GM12878 (cell line): ENCODE measurements around the gene IRGM. TPM values are rescaled to one million over a fixed set of nuclear protein-coding genes. Genes with fewer than 3 reads are reported as not detected.
A peak's percentile ranks its signal among the peaks of the same experiment; 100 is the strongest.

Experiments
- CHD4 ChIP-seq: fragments of 200-600 bp; sonication (generic); IDR thresholded peaks from 2 replicates; pipeline ENCODE4 v1.6.1; 2016; ENCODE audit warnings: mild to moderate bottlenecking
- CREB1 ChIP-seq: IDR thresholded peaks from 2 replicates; pipeline ENCODE4 v1.6.1; 2012; ENCODE audit warnings: low read depth, mild to moderate bottlenecking, inconsistent platforms
- CREM ChIP-seq: IDR thresholded peaks from 2 replicates; pipeline ENCODE4 v1.6.1; 2014; ENCODE audit warnings: antibody characterized with exemption, low read depth
- E2F4 ChIP-seq: IDR thresholded peaks from 2 replicates; pipeline ENCODE4 v1.6.1; 2012; ENCODE audit warnings: low read depth, low read length, improper control_type of control experiment
- EP300 ChIP-seq, 2 experiments: fragments of 150-350 bp in 1 of 2; IDR thresholded peaks; 2 replicates each; pipeline ENCODE4 v1.6.1; 2011 to 2012; ENCODE audit warnings: low read depth in 2 of 2, low read length in 2 of 2, borderline replicate concordance in 1 of 2, improper control_type of control experiment in 1 of 2, inconsistent platforms in 1 of 2; ENCODE audit not compliant: control insufficient read depth in 1 of 2
- EZH2 ChIP-seq: IDR thresholded peaks from 2 replicates; pipeline ENCODE4 v1.6.1; 2012; ENCODE audit warnings: low read depth, mild to moderate bottlenecking, control low read depth, inconsistent platforms, low read length, borderline replicate concordance; ENCODE audit not compliant: control insufficient read depth
- GATAD2B ChIP-seq: fragments of 450-650 bp; conservative IDR thresholded peaks from 2 replicates; pipeline ENCODE4 v1.6.1; 2017; ENCODE audit warnings: low read depth, mild to moderate bottlenecking, moderate library complexity
- HSF1 ChIP-seq: fragments of 150-350 bp; IDR thresholded peaks from 2 replicates; pipeline ENCODE4 v1.6.1; 2014; ENCODE audit warnings: mild to moderate bottlenecking, low read depth, low read length
- JUNB ChIP-seq: IDR thresholded peaks from 2 replicates; pipeline ENCODE4 v1.6.1; 2016; ENCODE audit warnings: antibody characterized with exemption, mild to moderate bottlenecking
- JUND ChIP-seq: IDR thresholded peaks from 2 replicates; pipeline ENCODE4 v1.6.1; 2012; ENCODE audit warnings: low read depth, mild to moderate bottlenecking, low read length, improper control_type of control experiment, moderate library complexity
- KAT2A ChIP-seq: conservative IDR thresholded peaks from 2 replicates; pipeline ENCODE4 v1.6.1; 2011; ENCODE audit warnings: low read depth, low read length; ENCODE audit not compliant: control insufficient read depth
- MTA3 ChIP-seq: IDR thresholded peaks from 2 replicates; pipeline ENCODE4 v1.6.1; 2012; ENCODE audit warnings: low read length, inconsistent platforms, borderline replicate concordance
- MYC ChIP-seq: IDR thresholded peaks from 2 replicates; pipeline ENCODE4 v1.6.1; 2011; ENCODE audit warnings: mild to moderate bottlenecking, low read length, moderate library complexity, inconsistent platforms; ENCODE audit not compliant: insufficient read depth, insufficient replicate concordance, insufficient read length, severe bottlenecking
- NFIC ChIP-seq: IDR thresholded peaks from 2 replicates; pipeline ENCODE4 v1.6.1; 2012; ENCODE audit warnings: low read depth, mild to moderate bottlenecking, inconsistent platforms, low read length, moderate library complexity
- NR2F1 ChIP-seq: fragments of 450-650 bp; conservative IDR thresholded peaks from 2 replicates; pipeline ENCODE4 v1.6.1; 2017; ENCODE audit warnings: mild to moderate bottlenecking
- POLR2AphosphoS2 ChIP-seq: IDR thresholded peaks from 2 replicates; pipeline ENCODE4 v1.6.1; 2011; ENCODE audit warnings: low read depth, mild to moderate bottlenecking, low read length, improper control_type of control experiment, moderate library complexity
- RAD21 ChIP-seq: IDR thresholded peaks from 2 replicates; pipeline ENCODE4 v1.6.1; 2011; ENCODE audit warnings: mild to moderate bottlenecking, low read depth, low read length, moderate library complexity; ENCODE audit not compliant: insufficient read depth
- SMARCA5 ChIP-seq: fragments of 450-650 bp; IDR thresholded peaks from 2 replicates; pipeline ENCODE4 v1.6.1; 2017; ENCODE audit warnings: mild to moderate bottlenecking
- SREBF1 ChIP-seq: IDR thresholded peaks from 2 replicates; pipeline ENCODE4 v1.6.1; 2012; ENCODE audit warnings: mild to moderate bottlenecking, low read length
- TAF1 ChIP-seq: IDR thresholded peaks from 2 replicates; pipeline ENCODE4 v1.6.1; 2011; ENCODE audit warnings: mild to moderate bottlenecking, low read depth, low read length, borderline replicate concordance
- YY1 ChIP-seq: IDR thresholded peaks from 2 replicates; pipeline ENCODE4 v1.6.1; 2011; ENCODE audit warnings: low read depth, mild to moderate bottlenecking, low read length
- ZBED1 ChIP-seq: IDR thresholded peaks from 2 replicates; pipeline ENCODE4 v1.6.1; 2016; ENCODE audit warnings: borderline replicate concordance
- ZBTB4 ChIP-seq: fragments of 450-650 bp; formaldehyde crosslinking; IDR thresholded peaks from 2 replicates; pipeline ENCODE4 v1.4.0; 2022; ENCODE audit warnings: mild to moderate bottlenecking, moderate library complexity
- ZNF24 ChIP-seq: fragments of 450-650 bp; IDR thresholded peaks from 2 replicates; pipeline ENCODE4 v1.6.1; 2017; ENCODE audit warnings: antibody characterized with exemption, mild to moderate bottlenecking
- polyA plus RNA-seq, 11 experiments: library from polyadenylated mRNA; depleted of rRNA in 4 of 11; unstranded in 6 of 11; stranded (reverse) in 5 of 11; fragments of >200 nt; fragmentation: Nextera tagmentation in 4 of 11; fragmentation: Illumina TruSeq in 1 of 11; extraction: Ambion mirVana in 4 of 11; extraction: Trizol in 1 of 11; gene quantifications; 1 replicate in 1 of 11; 2 replicates in 10 of 11; pipeline versions ENCODE4 v1.2.1 to v1.2.3, GENCODE V29; 2011 to 2016; ENCODE audit warnings: inconsistent platforms in 2 of 11, missing spikeins in 2 of 11, low read depth in 1 of 11
- total RNA-seq, 4 experiments: library from RNA; depleted of rRNA in 3 of 4; stranded (reverse); fragments of >200 nt in 3 of 4; fragmentation: Illumina TruSeq in 1 of 4; extraction: Trizol in 1 of 4; gene quantifications; 2 replicates each; pipeline versions ENCODE4 v1.2.1 to v1.2.3, GENCODE V29; 2013 to 2021

The IRGM gene
- total and polyA plus RNA-seq, 10 of the 15 experiments (the other 5 are each of a cell fraction or from before 2014, with no cell fraction given), result 0.11 to 0.38 (median 0.27) TPM; not detected in 2

- TF ChIP-seq CHD4 (no peak), CREM (peak; percentile 52; the same call in 1 of the 2 replicates), POLR2AphosphoS2 (no peak), GATAD2B (no peak), E2F4 (no peak; the same call in 1 of the 2 replicates), TAF1 (no peak), RAD21 (peak; percentile 95), HSF1 (no peak), KAT2A (no peak), SREBF1 (no peak), CREB1 (peak; percentile 74), NFIC (0 out of 2 replicates have a peak, but pooled peaks have one; percentile 33), JUND (peak; percentile 83), NR2F1 (peak; percentile 84), ZBED1 (no peak), ZBTB4 (CRISPR knock-in tag) (no peak), EZH2 (no peak), ZNF24 (no peak), MTA3 (no peak), YY1 (peak; percentile 68), EP300 (IDR thresholded peaks at IDR 0.05; ENCODE audit: borderline replicate concordance in 1 of 2, control insufficient read depth in 1 of 2, low read depth in 2 of 2, low read length in 2 of 2) (peak in 1 of 2 experiments; percentile 38; a peak in 1 of 4 replicates), MYC (no peak), JUNB (peak; percentile 71), SMARCA5 (no peak)
Observed at GRCh38 chr5:150846654-150847333, 473 bp downstream of the IRGM start (continued).
